LNCAP (cell line): ENCODE data around the gene CD226.

Experiments
- TF ChIP-seq, protein P1 (sequence below): fragments of 450-650 bp; IDR thresholded peaks from 2 replicates; pipeline ENCODE4 v1.5.1; 2017; ENCODE audit warnings: mild to moderate bottlenecking

CD226 gene

DNA sequence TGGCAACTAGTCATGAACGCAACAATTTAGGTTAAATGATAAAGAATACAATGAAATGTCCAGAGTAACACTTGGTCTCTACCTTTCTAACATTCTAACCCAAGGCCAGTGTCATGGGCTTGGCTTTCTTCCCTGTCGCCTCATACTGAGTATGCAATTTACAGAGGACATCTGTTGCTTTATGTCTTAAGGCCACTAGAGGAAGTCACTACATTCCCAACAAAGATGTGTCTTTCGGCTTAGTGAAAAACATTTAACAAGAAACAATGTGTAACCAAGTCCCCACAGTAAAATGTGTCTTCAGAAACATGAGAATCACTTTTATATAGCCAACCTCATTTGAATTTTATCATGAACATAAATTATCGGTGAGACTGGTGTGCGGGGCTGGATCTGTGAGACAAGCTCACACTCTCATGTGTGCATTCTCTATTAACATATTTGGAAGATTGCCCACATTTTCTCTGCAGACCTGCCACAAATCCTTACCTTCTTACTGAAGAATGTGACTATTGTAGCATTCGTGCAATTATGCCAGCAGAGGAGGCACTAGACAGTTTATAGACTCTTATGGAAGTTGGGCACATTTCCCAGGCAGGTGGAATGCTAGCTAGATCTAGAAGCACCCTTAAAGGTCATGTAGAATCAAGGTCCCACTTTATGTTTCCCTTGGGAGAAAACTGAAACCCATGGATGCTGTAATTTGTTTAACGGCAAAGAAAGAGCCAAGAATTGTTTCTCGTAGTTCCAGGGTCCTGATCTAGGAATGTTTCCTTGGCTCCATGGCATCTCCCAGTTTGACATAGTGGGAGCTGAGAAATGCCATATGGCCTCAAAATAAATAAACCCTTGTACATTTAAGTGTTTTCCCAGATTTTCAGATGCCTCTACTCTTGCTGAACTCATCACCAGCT is 101.8 kb downstream of the CD226 start:
- TF ChIP-seq, protein P1, sequence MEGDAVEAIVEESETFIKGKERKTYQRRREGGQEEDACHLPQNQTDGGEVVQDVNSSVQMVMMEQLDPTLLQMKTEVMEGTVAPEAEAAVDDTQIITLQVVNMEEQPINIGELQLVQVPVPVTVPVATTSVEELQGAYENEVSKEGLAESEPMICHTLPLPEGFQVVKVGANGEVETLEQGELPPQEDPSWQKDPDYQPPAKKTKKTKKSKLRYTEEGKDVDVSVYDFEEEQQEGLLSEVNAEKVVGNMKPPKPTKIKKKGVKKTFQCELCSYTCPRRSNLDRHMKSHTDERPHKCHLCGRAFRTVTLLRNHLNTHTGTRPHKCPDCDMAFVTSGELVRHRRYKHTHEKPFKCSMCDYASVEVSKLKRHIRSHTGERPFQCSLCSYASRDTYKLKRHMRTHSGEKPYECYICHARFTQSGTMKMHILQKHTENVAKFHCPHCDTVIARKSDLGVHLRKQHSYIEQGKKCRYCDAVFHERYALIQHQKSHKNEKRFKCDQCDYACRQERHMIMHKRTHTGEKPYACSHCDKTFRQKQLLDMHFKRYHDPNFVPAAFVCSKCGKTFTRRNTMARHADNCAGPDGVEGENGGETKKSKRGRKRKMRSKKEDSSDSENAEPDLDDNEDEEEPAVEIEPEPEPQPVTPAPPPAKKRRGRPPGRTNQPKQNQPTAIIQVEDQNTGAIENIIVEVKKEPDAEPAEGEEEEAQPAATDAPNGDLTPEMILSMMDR = peak; percentile 25

DNA sequence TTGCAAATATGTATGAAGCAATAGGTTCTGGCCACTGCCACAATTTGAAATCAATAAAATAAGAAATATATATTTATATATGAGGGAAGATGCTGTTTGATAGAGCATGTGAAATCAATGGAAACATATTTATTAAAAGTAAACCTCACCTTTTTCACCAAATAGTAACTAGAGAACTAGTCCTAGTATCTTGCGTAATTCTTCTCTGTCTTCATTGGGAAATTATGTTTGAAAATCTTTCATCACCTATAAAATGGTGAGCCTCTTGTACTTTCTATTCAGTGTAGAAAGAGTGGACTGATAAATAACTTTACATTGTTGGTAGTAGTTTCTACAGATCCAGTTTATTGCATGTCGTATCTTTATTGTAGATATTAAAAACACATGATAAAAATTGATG is 103.0 kb downstream of the CD226 start:
- TF ChIP-seq, protein P1 = no peak

DNA sequence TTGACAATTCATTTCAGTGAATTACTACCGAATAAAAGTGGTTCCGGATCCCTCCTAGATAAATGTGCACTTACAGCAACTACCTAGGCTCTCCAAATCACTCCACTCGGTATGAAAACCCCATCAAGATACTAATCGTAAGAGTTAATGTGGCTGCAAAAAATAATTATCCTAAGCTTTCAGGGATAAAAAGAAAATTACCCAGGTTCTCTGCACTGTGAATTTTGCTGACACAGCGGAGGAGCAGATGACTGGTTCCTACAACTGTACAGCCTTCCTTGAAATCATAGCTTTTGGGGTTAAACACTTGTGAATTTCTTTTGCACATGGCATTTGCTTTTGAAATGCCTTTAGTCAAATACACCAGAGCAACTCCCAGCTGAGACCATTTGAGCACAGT is 104.7 kb downstream of the CD226 start:
- TF ChIP-seq, protein P1 = no peak

DNA sequence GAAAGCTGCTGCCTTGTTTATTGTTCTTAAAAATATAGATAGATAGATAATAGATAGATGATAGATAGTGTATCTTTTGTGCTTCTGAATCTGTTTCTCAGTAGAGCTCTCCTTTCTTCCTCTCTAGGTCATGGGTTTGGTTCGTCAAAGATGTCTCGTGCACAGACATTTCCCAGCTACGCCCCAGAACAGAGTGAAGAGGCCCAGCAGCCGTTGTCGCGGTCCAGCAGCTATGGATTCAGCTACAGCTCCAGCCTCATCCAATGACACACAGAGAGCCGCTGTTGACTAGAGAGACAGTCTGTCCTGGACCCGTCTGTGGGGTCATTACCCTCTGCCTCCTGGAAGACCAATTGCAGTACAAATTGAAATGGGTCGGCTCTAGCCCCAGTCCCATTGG is 106.6 kb downstream of the CD226 start:
- TF ChIP-seq, protein P1 = no peak

DNA sequence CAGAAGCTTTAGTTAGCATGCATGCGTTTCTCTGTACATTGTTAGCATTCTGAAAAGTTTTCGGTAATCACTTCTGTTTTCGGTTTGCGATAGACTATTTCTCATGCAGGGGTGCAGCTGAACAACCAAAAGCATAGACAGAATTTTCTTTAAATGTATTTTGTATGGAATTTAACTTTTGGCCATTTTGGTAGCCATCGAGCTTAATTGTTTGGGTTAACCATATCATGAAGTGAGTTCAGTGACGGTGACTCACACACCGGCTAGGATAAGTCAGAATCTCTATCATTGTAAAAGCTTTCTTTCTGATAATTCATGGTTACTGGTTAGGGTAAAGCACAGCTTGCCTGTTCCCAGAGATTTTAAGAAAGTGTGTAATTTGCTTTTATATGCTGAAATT is 107.2 kb downstream of the CD226 start:
- TF ChIP-seq, protein P1 = no peak

DNA sequence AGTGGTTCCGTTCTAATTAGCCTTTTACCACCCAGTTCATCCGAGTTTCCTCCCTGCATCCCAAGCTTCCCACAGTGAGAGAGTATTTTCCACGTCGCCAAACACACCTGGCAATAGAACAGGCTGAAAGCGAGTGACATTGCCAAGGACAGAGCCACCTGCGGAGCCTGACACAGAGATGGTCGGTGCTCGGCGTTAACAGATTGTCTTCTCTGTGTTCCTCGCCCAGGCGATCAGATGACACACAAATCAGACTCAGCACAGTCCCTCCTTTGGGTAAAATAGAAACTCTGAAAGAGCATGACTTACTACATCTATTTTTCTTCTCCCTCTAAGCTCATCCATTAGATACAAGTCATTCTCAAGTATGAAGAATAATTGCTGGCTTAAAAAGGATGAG is 107.7 kb downstream of the CD226 start:
- TF ChIP-seq, protein P1 = no peak

DNA sequence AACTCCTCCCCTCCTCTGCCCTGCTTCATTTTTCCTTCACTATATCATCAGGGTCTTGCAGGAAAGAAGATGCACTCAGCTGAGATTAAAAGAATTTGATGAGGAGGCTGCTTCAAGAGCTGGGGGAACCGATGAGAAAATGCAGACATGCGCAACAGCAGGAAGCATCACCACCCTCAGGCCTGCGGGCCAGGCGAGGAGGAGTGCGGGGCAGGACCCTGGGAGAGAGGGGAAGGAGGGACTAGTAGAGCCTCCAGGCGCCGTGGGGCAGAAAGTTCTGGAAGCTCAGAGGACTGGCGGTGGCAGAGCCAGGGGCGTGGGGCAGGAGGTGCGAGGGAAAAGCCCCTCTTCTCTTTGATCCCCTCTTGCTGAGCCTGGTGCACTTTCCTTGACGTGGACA is 108.2 kb downstream of the CD226 start:
- TF ChIP-seq, protein P1 = no peak
